Uterus (tissue), 2 donors: ENCODE data around the gene LBR.

Experiments used
- POLR2A ChIP-seq, 2 donors: fragments of 450-650 bp; IDR thresholded peaks; one replicate each; pipeline ENCODE4 v1.6.1; 2016; ENCODE audit warnings: antibody characterized with exemption in 2 of 2, mild to moderate bottlenecking in 1 of 2, moderate library complexity in 1 of 2
- TF ChIP-seq, protein P1 (sequence below), 4 experiments: fragments of 200-600 bp in 2 of 4; fragments of 450-650 bp in 2 of 4; sonication (generic) in 2 of 4; IDR thresholded peaks; one replicate each; pipeline ENCODE4 v1.5.1; 2016 to 2019; ENCODE audit warnings: antibody characterized with exemption in 4 of 4, mild to moderate bottlenecking in 2 of 4, moderate library complexity in 1 of 4

DNA sequence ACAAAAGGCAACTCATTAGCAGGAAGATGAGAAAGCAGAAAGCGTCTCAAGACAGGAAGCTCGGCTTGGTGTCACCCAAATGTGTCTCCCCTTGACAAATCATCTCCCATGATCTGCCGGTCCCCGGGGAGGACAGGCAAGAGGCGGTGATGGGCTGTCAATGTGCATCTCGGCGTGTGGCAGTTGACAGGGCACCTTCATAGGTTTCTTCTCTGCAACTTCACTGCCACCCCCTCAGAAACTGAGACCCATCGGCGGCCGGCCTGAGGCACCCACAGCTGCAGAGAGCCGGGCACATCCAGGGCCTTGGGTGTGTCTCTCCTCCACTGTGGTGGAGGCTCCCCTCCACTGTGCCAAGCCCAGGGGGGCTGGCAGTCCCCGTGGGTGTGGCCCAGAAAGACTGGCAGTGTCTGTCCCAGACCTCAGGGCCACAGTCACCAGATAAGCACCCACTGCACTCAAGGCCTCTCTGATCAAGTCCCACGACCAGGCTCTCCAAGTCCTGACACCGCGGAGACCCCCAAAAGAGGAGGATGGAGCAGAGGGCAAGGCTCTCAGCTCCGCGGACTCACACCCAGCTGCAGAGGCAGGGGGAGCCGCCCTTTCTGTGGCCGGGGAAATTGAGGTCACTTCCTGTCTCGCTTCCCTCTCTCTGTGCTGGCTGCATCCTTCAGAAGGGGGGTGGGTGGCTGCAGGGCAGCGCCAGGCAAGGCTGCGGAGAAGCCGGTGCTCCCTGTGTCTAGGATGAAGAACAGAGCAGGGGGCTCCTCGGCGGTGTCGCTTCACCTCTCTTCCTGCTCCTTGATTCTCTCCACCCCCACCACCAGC, 39.6 kb upstream of the LBR start:
- TF ChIP-seq, protein P1, sequence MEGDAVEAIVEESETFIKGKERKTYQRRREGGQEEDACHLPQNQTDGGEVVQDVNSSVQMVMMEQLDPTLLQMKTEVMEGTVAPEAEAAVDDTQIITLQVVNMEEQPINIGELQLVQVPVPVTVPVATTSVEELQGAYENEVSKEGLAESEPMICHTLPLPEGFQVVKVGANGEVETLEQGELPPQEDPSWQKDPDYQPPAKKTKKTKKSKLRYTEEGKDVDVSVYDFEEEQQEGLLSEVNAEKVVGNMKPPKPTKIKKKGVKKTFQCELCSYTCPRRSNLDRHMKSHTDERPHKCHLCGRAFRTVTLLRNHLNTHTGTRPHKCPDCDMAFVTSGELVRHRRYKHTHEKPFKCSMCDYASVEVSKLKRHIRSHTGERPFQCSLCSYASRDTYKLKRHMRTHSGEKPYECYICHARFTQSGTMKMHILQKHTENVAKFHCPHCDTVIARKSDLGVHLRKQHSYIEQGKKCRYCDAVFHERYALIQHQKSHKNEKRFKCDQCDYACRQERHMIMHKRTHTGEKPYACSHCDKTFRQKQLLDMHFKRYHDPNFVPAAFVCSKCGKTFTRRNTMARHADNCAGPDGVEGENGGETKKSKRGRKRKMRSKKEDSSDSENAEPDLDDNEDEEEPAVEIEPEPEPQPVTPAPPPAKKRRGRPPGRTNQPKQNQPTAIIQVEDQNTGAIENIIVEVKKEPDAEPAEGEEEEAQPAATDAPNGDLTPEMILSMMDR (IDR thresholded peaks at IDR 0.05) = no peak
- peak in 1 of 2 donors; percentile 22 for TF ChIP-seq POLR2A (IDR thresholded peaks at IDR 0.05)
